SU-DHL-6 (cell line): Measurements from ENCODE around the gene DCAF15.

Source experiments
- H2AFZ ChIP-seq: fragments of 200-600 bp; sonication (generic); 2 replicates; pipeline ENCODE4 v1.6.1; 2014; ENCODE audit warnings: low read depth, mild to moderate bottlenecking, moderate library complexity, mixed read lengths, antibody characterized with exemption, low read length; ENCODE audit not compliant: severe bottlenecking
- H3F3A ChIP-seq: fragments of 200-600 bp; shearing (Covaris generic); 2 replicates; pipeline ENCODE4 v1.6.0; 2016; ENCODE audit warnings: antibody characterized with exemption, mild to moderate bottlenecking; ENCODE audit not compliant: insufficient read depth
- H3K27ac ChIP-seq: fragments of 200-600 bp; sonication (generic); 2 replicates; pipeline ENCODE4 v1.5.1; 2016; ENCODE audit warnings: low read depth, mild to moderate bottlenecking, low read length, moderate library complexity, mixed read lengths
- H3K27me3 ChIP-seq: fragments of 200-600 bp; sonication (generic), shearing (Covaris generic); 2 replicates; pipeline ENCODE4 v1.6.0; 2014; ENCODE audit warnings: mild to moderate bottlenecking, low read length
- H3K36me3 ChIP-seq: fragments of 200-600 bp; sonication (generic); 2 replicates; pipeline ENCODE4 v1.6.1; 2014; ENCODE audit warnings: mild to moderate bottlenecking, low read length, mixed read lengths
- H3K4me2 ChIP-seq: fragments of 300-600, 200-600 bp; shearing (Covaris generic), sonication (generic); 2 replicates; pipeline ENCODE4 v1.6.0; 2014; ENCODE audit warnings: low read length, low read depth, mild to moderate bottlenecking; ENCODE audit not compliant: poor library complexity, severe bottlenecking
- H3K4me3 ChIP-seq: fragments of 200-600 bp; sonication (generic); 2 replicates; pipeline ENCODE4 v1.5.1; 2014; ENCODE audit warnings: antibody characterized with exemption, low read length, mild to moderate bottlenecking, mixed read lengths; ENCODE audit not compliant: insufficient read depth, poor library complexity, severe bottlenecking
- H3K79me2 ChIP-seq: fragments of 200-600 bp; sonication (generic); 2 replicates; pipeline ENCODE4 v1.6.1; 2014; ENCODE audit warnings: mild to moderate bottlenecking, low read length, moderate library complexity; ENCODE audit not compliant: insufficient read depth
- H3K9ac ChIP-seq: fragments of 200-600 bp; sonication (generic); 2 replicates; pipeline ENCODE4 v1.7.0; 2014; ENCODE audit warnings: mild to moderate bottlenecking, low read length
- H3K9me2 ChIP-seq: fragments of 200-600 bp; sonication (generic); replicated peaks from 2 replicates; pipeline ENCODE4 v1.6.1; 2014; ENCODE audit warnings: low read length; ENCODE audit not compliant: insufficient read depth
- H3K9me3 ChIP-seq: fragments of 200-600 bp; sonication (generic); 2 replicates; pipeline ENCODE4 v1.6.1; 2014; ENCODE audit warnings: low read length, mixed read lengths; ENCODE audit not compliant: insufficient read depth
- H4K20me1 ChIP-seq: fragments of 200-600 bp; sonication (generic); 2 replicates; pipeline ENCODE4 v1.6.1; 2014; ENCODE audit warnings: low read depth, mild to moderate bottlenecking, antibody characterized with exemption, low read length, moderate library complexity, mixed read lengths
- EZH2phosphoT487 ChIP-seq: fragments of 200-600 bp; sonication (generic), shearing (Covaris generic); conservative IDR thresholded peaks from 2 replicates; pipeline ENCODE4 v1.6.1; 2018; ENCODE audit warnings: mild to moderate bottlenecking, antibody characterized with exemption, low read length, moderate library complexity, mixed read lengths
- TF ChIP-seq, protein P1 (sequence below): fragments of 200-600 bp; sonication (generic); IDR thresholded peaks from one replicate; pipeline ENCODE4 v1.5.1; 2017; ENCODE audit warnings: antibody characterized with exemption, mild to moderate bottlenecking, low read length, moderate library complexity; ENCODE audit not compliant: insufficient read depth, poor library complexity, severe bottlenecking

DCAF15 gene

GRCh38 chr19:13997631-13997962, 45.3 kb downstream of the DCAF15 start:
- Histone ChIP-seq H3K9me3 (peaks cover 3% of the 10 kb centered on the region; the same call in 1 of the 2 replicates), H3K79me2 (peaks cover 4% of the 10 kb centered on the region; the same call in 1 of the 2 replicates), H3K4me3 (no peak overlapping the region), H4K20me1 (no peaks in the 10 kb centered on the region), H3K9me2 (no peaks in the 10 kb centered on the region), H3K36me3 (no peaks in the 10 kb centered on the region), H3K9ac (no peak overlapping the region), H2AFZ (no peak overlapping the region), H3K27me3 (no peaks in the 10 kb centered on the region), H3K27ac (no peak overlapping the region), H3F3A (no peaks in the 10 kb centered on the region), H3K4me2 (no peak overlapping the region)
- TF ChIP-seq, protein P1, sequence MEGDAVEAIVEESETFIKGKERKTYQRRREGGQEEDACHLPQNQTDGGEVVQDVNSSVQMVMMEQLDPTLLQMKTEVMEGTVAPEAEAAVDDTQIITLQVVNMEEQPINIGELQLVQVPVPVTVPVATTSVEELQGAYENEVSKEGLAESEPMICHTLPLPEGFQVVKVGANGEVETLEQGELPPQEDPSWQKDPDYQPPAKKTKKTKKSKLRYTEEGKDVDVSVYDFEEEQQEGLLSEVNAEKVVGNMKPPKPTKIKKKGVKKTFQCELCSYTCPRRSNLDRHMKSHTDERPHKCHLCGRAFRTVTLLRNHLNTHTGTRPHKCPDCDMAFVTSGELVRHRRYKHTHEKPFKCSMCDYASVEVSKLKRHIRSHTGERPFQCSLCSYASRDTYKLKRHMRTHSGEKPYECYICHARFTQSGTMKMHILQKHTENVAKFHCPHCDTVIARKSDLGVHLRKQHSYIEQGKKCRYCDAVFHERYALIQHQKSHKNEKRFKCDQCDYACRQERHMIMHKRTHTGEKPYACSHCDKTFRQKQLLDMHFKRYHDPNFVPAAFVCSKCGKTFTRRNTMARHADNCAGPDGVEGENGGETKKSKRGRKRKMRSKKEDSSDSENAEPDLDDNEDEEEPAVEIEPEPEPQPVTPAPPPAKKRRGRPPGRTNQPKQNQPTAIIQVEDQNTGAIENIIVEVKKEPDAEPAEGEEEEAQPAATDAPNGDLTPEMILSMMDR: no peak
- no peak for TF ChIP-seq EZH2phosphoT487

- H3K36me3 ChIP-seq: no peaks in the 10 kb centered on the region
- H3K4me2 ChIP-seq: no peak overlapping the region
- no peaks in the 10 kb centered on the region for H3K9me2 ChIP-seq
- no peaks in the 10 kb centered on the region for H4K20me1 ChIP-seq
- peaks cover 3% of the 10 kb centered on the region; the same call in 1 of the 2 replicates for H3K9me3 ChIP-seq
- no peaks in the 10 kb centered on the region for H3K27me3 ChIP-seq
- TF ChIP-seq, protein P1: no peak
- no peak for TF ChIP-seq EZH2phosphoT487
- H3K9ac ChIP-seq: no peak overlapping the region
- no peak overlapping the region for H2AFZ ChIP-seq
- H3K4me3 ChIP-seq: no peak overlapping the region
- no peak overlapping the region for H3K27ac ChIP-seq
- H3F3A ChIP-seq: peaks cover 2% of the 10 kb centered on the region; the same call in 1 of the 2 replicates
- peaks cover 4% of the 10 kb centered on the region; the same call in 1 of the 2 replicates for H3K79me2 ChIP-seq
Observed at GRCh38 chr19:13998426-13998825, 46.1 kb downstream of the DCAF15 start.

DNA sequence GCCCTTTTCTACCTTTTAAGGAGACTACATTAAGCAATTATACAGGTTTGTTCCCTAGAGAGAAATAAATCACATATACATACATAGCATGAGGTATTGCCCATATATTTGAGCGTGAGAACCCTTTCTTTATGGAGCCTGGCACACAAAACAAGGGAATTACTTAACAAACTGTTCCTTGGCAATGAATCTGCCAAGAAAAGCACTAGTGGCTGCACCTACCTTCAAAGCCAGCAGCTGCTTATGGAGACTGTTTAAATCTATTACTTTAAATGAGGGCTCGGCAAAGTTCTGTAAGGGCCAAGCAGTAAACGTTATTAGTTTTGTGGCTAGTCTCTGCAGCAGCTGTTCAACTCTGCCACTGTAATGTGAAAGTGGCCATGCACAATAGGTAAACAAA, 46.8 kb downstream of the DCAF15 start:
- no peak overlapping the region for H3K4me2 ChIP-seq

More for the DNA sequence above, 46.8 kb downstream of the DCAF15 start:
- Histone ChIP-seq H3K36me3 (no peaks in the 10 kb centered on the region), H4K20me1 (no peaks in the 10 kb centered on the region), H3K27me3 (no peaks in the 10 kb centered on the region), H3K9me2 (no peaks in the 10 kb centered on the region), H3K4me3 (no peak overlapping the region), H3K9me3 (peaks cover 3% of the 10 kb centered on the region; the same call in 1 of the 2 replicates), H2AFZ (no peak overlapping the region), H3K27ac (no peak overlapping the region), H3K79me2 (peaks cover 4% of the 10 kb centered on the region; the same call in 1 of the 2 replicates), H3F3A (peaks cover 7% of the 10 kb centered on the region; the same call in 1 of the 2 replicates), H3K9ac (no peak overlapping the region)
- TF ChIP-seq, protein P1: no peak
- TF ChIP-seq EZH2phosphoT487: no peak
